Duodenal mucosa (tissue), 2 donors: ENCODE data around the gene WDFY2.

Experiments
- H3K27ac ChIP-seq: one replicate; pipeline ENCODE4 v1.7.0; 2013; ENCODE audit warnings: low read depth, low read length
- H3K27me3 ChIP-seq, 2 donors: one replicate each; pipeline ENCODE4 v1.7.0; 2013; ENCODE audit warnings: low read length in 2 of 2, control low read depth in 1 of 2; ENCODE audit not compliant: insufficient read depth in 2 of 2, control insufficient read depth in 1 of 2
- H3K36me3 ChIP-seq, 2 donors: one replicate each; pipeline ENCODE4 v1.7.0; 2013; ENCODE audit warnings: low read length in 2 of 2, control low read depth in 1 of 2; ENCODE audit not compliant: insufficient read depth in 2 of 2, control insufficient read depth in 1 of 2
- H3K4me1 ChIP-seq, 2 donors: one replicate each; pipeline ENCODE4 v1.7.0; 2013; ENCODE audit warnings: low read length in 2 of 2, control low read depth in 1 of 2; ENCODE audit not compliant: insufficient read depth in 2 of 2, control insufficient read depth in 1 of 2
- H3K4me3 ChIP-seq, 2 donors: one replicate each; pipeline ENCODE4 v1.7.0; 2013; ENCODE audit warnings: low read length in 2 of 2, low read depth in 1 of 2
- H3K9ac ChIP-seq, 2 donors: one replicate each; pipeline ENCODE4 v1.7.0; 2013; ENCODE audit warnings: low read length in 2 of 2, low read depth in 1 of 2
- H3K9me3 ChIP-seq, 2 donors: one replicate each; pipeline ENCODE4 v1.7.0; 2013; ENCODE audit warnings: low read length in 2 of 2, control low read depth in 1 of 2; ENCODE audit not compliant: control insufficient read depth in 1 of 2

Gene WDFY2

GRCh38 chr13:51697181-51697580, 112.9 kb downstream of the WDFY2 start:
- H3K27me3 ChIP-seq = no peaks in the 10 kb centered on the region
- no peaks in the 10 kb centered on the region for H3K9me3 ChIP-seq
- H3K9ac ChIP-seq = no peak overlapping the region
- no peak overlapping the region for H3K27ac ChIP-seq
- no peak overlapping the region for H3K4me3 ChIP-seq
- no peaks in the 10 kb centered on the region for H3K4me1 ChIP-seq
- H3K36me3 ChIP-seq = no peaks in the 10 kb centered on the region

- Histone ChIP-seq H3K36me3 (no peaks in the 10 kb centered on the region), H3K9me3 (no peaks in the 10 kb centered on the region), H3K4me1 (no peaks in the 10 kb centered on the region), H3K4me3 (no peak overlapping the region), H3K27me3 (no peaks in the 10 kb centered on the region), H3K9ac (no peak overlapping the region), H3K27ac (no peak overlapping the region)
These were observed 113.6 kb downstream of the WDFY2 start for GRCh38 chr13:51697855-51698254.

DNA sequence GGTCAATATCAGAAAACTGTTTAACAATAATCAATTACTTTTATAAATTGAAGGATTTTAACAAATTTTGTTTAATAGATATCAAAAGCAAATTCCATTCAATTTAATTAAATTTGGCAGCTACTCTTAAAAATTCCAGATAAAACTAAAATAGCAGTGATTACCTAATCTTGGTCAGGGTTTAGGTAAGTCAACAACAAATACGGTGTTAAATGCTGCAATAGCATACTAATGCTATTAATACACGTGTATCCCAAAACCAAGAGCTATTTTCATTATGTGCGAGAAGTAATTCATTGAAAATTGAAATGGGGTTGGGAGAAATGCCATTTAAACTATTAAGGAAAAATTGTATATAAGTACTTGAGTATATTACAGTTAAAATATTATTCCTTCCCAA, 114.1 kb downstream of the WDFY2 start:
- H3K36me3 ChIP-seq = no peaks in the 10 kb centered on the region
- no peaks in the 10 kb centered on the region for H3K9me3 ChIP-seq
- no peak overlapping the region for H3K4me3 ChIP-seq
- no peaks in the 10 kb centered on the region for H3K27me3 ChIP-seq
- H3K4me1 ChIP-seq = no peaks in the 10 kb centered on the region
- H3K9ac ChIP-seq = no peak overlapping the region
- no peak overlapping the region for H3K27ac ChIP-seq

DNA sequence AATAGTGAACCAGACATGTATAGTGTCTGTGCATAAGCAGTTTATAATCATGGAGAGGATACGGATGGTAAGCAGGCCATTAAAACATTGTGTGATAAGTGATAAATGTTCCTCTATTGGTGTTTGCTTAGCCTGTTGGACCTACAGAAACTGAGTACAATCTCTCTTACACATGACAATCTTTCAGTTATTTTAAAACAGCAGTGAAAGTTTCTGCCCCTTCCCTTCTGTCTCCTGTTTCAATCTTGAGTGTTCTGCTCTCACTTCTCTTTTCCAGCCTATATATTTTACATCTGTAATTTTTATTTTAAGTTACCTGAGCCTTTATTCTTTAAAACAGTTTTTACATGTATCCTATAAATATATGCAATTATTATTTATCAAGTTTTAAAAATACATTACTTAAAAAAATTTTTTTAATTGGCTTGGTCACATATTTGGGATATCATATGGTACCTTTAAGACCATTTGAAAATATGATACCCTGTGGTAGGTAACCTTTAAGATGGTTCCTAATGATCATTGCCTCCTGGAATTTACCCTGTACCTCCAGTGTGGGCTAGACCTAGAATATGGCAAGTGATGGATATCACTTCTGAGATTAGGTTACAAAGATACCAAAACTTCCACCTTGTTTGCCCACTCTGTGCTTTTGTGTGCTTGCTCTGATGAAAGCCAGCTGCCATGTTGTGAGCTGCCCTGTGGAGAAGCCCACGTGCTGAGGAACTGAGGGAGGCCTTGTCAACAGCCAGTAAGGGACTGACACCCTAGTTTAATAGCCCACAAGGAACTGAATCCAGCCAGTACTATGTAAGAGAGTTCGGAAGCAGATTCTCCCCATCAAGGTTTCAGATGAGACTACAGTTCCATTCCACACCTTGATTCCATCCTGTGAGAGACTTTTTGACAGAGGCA, 120.4 kb downstream of the WDFY2 start:
- no peaks in the 10 kb centered on the region for H3K4me1 ChIP-seq
- no peaks in the 10 kb centered on the region for H3K27me3 ChIP-seq
- H3K9me3 ChIP-seq = no peaks in the 10 kb centered on the region
- no peak overlapping the region for H3K27ac ChIP-seq
- no peaks in the 10 kb centered on the region for H3K36me3 ChIP-seq
- H3K4me3 ChIP-seq = no peak overlapping the region
- H3K9ac ChIP-seq = no peak overlapping the region

DNA sequence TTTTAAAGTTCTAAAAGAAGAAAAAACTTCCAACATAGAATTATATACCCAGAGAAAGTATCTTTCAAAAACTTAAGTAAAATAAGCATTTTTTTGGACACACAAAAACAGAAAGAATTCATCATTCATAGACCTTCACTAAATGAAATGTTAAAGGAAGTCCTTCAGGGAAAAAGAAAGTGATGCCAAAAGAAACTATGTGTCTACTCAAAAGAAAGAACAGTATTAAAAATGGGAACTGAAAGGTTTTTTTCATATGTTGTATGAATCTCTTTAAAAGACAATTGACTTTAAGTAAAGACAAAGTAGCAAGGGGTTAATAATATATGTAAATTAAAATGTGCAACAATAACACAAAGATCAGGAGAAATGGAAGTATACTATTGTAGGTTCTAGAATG, 123.2 kb downstream of the WDFY2 start:
- no peaks in the 10 kb centered on the region for H3K9me3 ChIP-seq
- H3K4me3 ChIP-seq = no peak overlapping the region
- H3K36me3 ChIP-seq = no peaks in the 10 kb centered on the region
- H3K4me1 ChIP-seq = no peaks in the 10 kb centered on the region
- H3K27me3 ChIP-seq = no peaks in the 10 kb centered on the region
- H3K27ac ChIP-seq = no peak overlapping the region
- no peak overlapping the region for H3K9ac ChIP-seq

DNA sequence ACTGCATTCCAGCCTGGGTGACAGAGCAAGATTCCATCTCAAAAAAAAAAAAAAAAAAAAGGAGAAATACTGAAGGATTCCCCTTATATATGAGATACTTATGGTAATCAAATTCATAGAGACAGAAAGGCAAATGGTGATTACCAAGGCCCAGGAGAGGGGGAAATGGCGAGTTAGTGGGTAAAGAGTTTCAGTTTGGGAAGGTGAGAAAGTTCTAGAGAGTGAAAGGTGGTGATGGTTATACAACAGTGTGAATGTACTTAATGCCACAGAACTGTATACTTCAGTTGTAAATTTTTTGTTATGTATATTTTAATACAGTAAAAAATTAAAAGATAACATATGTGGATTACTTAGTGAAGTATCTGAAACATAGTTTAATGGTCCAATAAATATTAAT, 129.5 kb downstream of the WDFY2 start:
- H3K9ac ChIP-seq = no peak overlapping the region
- no peaks in the 10 kb centered on the region for H3K4me1 ChIP-seq
- no peak overlapping the region for H3K27ac ChIP-seq
- H3K4me3 ChIP-seq = no peak overlapping the region
- H3K36me3 ChIP-seq = no peaks in the 10 kb centered on the region
- H3K9me3 ChIP-seq = no peaks in the 10 kb centered on the region
- no peaks in the 10 kb centered on the region for H3K27me3 ChIP-seq

DNA sequence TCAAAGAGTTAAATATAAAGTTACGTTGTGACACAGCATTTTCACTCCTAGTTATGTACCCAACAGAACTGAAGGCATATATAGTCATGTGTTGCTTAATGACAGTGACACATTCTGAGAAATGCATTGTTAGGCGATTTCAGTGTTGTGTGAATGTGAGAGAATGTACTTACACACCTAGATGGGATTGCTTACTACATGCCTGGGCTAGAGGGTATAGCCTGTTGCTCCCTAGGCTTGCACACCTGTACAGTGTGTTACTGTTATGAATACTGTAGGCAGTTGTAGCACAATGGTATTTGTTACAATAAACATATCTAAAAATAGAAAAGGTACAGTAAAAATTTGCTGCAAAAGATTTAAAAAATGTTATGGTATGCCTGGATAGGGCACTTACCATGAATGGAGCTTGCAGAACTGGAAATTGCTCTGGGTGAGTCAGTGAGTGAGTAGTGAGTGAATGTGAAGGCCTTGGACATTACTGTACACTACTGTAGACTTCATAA, 130.5 kb downstream of the WDFY2 start:
- Histone ChIP-seq H3K9me3 (no peaks in the 10 kb centered on the region), H3K36me3 (no peaks in the 10 kb centered on the region), H3K27ac (no peak overlapping the region), H3K9ac (no peak overlapping the region), H3K27me3 (no peaks in the 10 kb centered on the region), H3K4me1 (no peaks in the 10 kb centered on the region), H3K4me3 (no peak overlapping the region)

- Histone ChIP-seq H3K9ac (no peak overlapping the region), H3K36me3 (no peaks in the 10 kb centered on the region), H3K27ac (no peak overlapping the region)
These were observed 131.4 kb downstream of the WDFY2 start for GRCh38 chr13:51715613-51716012.

GRCh38 chr13:51717786-51718398, 133.6 kb downstream of the WDFY2 start:
- Histone ChIP-seq H3K9ac (no peak overlapping the region), H3K4me3 (no peak overlapping the region), H3K36me3 (no peaks in the 10 kb centered on the region), H3K27me3 (no peaks in the 10 kb centered on the region), H3K9me3 (no peaks in the 10 kb centered on the region), H3K27ac (no peak overlapping the region), H3K4me1 (no peaks in the 10 kb centered on the region)

More at GRCh38 chr13:51715613-51716012, 131.4 kb downstream of the WDFY2 start:
- Histone ChIP-seq H3K4me3 (no peak overlapping the region), H3K4me1 (no peaks in the 10 kb centered on the region), H3K9me3 (no peaks in the 10 kb centered on the region), H3K27me3 (no peaks in the 10 kb centered on the region)

DNA sequence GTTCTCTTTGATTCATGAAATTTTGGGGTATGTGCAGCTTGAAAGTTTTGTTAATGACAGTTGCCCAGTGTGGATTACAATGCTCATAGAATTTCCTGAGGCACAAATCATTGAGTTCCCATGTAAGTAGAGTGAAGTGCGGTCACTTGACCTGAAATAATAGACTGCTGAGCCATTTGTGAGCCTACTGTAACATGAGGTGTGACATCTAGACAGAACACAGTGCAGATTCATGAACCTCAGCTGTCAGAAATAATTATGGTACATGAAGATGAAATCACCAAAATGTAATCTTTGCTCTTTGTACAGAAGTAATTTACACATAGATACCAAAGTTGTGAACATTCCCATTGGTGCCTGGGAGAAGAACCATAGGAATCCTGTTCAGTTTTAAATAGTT, 135.1 kb downstream of the WDFY2 start:
- H3K9ac ChIP-seq = no peak overlapping the region
- no peaks in the 10 kb centered on the region for H3K27me3 ChIP-seq
- H3K36me3 ChIP-seq = no peaks in the 10 kb centered on the region
- no peaks in the 10 kb centered on the region for H3K9me3 ChIP-seq
- no peak overlapping the region for H3K4me3 ChIP-seq
- no peak overlapping the region for H3K27ac ChIP-seq
- no peaks in the 10 kb centered on the region for H3K4me1 ChIP-seq
